Erythroblast (primary cell): ENCODE results near the gene GRK6.

Experiments
- GATA1 ChIP-seq: IDR thresholded peaks from 2 replicates; pipeline ENCODE4 v1.6.1; 2011; ENCODE audit warnings: low read depth, mild to moderate bottlenecking, control low read depth, low read length, moderate library complexity
- POLR2A ChIP-seq: IDR thresholded peaks from 2 replicates; pipeline ENCODE4 v1.6.1; 2011; ENCODE audit warnings: mild to moderate bottlenecking, low read length

- no peak for TF ChIP-seq POLR2A
- no peak for TF ChIP-seq GATA1
Measured at GRCh38 chr5:177489119-177489716, 62.7 kb downstream of the GRK6 start.
